ENCODE measurements around the gene RNF151.
"Not testable (repeated sequence)": the region's sequence is repeated elsewhere in the genome, so short reads cannot be mapped to it uniquely, and the experiment has no call there.

Gene RNF151

DNA sequence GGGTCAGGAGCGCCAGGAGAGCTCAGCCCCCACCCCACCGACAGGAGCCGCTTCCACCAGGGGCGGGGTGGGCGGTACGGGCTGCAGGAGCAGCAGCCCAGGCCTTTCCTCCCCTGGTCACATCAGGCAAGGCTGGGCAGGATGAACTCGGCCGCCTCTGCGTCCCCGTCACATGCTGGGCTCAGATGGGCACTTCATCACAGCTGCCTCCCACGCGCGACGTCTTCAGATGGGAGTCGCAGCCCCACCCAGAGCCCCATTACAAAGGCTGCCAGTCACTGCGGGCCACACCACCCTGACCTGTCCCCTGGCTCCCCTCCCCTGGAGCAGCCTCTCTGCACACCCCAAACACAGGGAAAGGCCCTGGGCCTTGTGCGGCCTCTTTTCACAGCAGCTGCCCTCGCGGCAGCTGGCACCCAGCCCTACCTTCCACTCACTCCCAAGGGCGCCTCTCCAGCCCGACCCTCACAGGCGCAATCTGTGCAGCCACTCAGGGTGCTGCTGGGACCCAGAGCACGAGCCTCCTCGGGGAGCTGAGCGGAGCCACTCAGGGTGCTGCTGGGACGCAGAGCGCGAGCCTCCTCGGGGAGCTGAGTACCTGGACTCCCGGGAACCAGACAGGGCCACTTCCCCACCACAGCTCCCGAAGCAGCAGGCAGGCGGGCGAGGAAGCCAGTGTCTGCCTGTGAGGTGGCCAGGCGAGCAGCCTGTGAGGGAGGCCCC is 38.3 kb downstream of the RNF151 start:
- FAIRE-seq (no peak), DNase-seq (ENCODE audit: insufficient read length, low spot score) (no peak)

DNA sequence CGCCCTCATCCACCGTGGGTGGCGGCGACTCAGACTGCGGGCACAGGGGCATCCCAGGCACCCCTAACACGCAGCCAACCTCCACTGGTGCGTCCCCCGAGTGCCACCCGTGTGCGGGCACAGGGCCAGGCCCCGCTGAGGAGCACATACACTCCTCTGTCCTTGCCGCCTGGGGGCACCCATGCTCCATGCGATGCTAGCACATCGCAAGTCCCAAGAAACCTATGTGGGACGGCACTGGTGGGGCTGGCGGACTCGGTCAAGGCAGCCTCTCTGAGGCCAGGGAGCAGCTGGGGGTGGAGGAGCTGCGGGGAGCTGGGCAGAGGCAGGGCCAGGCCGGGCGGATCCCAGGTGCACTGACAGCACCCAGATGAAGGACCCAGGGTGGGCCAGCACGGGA is 39.0 kb downstream of the RNF151 start:
- DNase-seq (ENCODE audit: insufficient read length, low spot score) (no peak), FAIRE-seq (no peak)

DNA sequence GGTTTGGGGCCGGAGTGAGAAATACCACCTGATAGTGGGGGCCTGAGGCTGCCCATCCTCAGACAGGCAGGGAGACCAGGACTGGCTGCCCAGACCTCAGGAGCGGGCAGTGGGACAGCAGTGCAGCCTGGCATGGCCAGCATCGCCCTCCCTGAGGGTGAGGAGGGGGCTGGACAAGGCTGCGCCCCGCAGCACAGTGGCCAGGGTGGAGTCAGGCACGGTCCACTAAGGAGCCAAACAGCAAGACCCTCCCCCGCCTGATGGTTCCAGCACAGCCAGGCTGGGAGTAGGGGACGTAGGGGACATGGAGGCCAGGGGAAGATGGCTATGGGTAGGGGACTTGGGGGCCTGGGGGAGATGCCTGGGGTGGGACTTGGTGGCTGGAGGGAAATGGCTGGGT is 39.7 kb downstream of the RNF151 start:
- DNase-seq (ENCODE audit: insufficient read length, low spot score), result no peak
- no peak for FAIRE-seq

DNA sequence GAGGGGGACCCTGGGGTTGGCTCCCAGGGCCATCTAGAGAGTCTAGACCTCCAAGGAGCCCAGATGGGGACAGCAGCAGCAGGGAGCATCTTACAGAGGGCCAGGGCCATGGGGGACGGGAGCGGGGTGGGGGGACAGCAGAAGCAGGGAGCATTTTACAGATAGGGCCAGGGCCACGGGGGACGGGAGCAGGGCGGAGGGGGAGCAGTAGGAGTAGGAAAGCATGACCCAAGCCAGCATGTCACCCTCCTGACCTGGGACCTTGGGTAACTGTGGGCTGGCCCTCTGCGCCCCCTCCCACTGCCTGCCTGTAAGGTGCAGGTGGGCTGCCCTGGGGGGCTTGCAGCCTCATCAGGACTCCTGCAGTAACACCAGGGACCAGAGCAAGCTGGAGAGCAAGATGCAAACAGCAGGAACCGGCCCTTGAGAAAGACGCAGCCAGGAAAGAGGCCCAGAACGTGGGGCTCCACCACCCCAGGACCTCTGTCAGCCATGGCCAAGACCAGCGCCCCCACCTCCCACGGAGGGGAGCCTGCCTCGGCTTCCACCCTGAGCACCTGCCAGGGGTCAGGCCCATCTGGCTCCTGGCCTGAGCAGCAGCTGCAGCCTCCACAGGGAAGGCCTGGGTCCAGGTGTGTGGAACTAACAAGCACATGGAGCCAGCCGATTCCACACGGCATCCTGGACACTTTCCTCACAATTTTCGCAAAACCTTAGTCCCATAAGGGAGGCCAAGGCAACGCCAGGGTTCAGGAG is 40.6 kb downstream of the RNF151 start:
- no peak for DNase-seq (ENCODE audit: insufficient read length, low spot score)
- no peak for FAIRE-seq

DNA sequence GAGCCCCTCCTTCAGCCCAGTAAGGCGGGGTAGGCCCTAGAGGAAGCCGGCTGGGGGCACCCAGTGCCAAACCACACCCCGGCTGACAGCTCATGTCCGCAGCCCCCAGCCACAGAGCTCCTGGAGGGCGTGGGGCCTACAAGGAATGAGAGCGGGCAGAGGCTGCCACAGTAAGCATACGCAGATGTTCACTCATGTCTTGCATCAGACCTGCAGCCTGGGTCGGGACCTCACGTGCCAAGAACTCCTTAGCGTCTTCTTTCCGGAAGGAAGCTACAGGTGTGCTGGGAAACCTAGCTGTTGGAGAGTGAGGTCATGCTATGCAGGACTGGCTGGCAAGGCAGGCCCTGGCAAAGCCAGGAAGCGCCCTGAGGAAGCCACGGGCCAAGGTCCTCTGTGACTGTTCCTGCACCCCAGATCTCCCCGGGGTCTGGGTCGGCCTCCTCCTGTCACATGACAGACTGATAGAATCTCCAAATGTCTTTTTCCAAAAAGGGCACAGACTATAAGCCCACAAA is 41.4 kb downstream of the RNF151 start:
- DNase-seq (ENCODE audit: insufficient read length, low spot score), result no peak
- no peak for FAIRE-seq

DNA sequence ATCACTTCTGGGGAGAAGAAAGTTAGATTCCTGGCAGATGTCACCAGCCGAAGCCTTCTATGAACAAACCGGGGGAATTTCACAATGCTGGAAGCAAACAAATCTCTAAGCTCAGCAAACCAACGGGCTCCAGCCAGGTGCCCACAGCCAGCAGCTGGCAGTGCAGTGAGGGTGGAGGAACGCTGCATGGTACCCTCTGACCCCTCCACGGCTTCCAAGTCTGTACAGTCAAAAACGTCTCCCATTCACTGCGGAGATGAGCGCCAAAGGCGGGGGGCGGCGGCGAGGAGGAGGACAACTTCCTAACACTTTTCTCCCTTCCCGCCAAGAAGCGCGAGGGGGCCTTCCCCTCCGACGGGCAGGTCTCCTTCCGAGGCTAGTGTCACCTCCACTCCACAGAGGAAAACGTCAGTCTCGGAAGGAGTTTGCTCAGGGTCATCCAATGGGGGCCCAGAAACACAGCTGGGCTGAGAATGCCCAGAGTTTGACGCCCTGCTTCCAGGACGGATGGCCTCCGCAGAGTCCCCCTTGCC is 42.0 kb downstream of the RNF151 start:
- FAIRE-seq, result peak; percentile 4

DNA sequence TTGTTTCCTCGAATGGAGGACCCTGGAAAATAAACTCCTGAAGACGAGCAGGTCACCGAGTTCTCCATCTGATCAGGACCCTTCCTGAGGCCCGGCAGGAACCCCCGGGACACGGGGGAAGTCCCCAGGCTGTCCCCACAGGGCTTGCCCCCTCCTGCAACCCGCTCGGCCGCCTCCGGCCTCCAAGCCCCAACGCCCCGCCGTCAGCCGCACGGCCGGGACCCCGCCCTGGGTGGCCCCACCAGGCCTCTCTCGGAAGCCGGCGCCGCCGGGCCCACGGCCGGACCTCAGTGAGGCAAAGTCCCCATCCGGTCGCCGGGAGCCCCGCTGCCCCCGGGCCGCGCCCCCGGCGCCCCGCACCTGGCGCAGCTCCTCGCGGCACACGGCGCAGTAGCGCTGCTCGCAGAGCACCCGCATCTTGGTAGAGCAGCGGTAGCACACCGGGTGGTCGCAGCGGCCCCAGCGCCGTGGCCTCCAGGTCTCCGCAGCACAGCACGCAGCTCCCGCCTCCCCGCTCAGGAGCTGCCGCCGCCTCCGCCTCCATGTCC is 42.6 kb downstream of the RNF151 start:
- DNase-seq (ENCODE audit: insufficient read length, low spot score), result no peak
- no peak for FAIRE-seq

More for the DNA sequence above, 42.0 kb downstream of the RNF151 start:
- DNase-seq (ENCODE audit: insufficient read length, low spot score), result no peak

DNA sequence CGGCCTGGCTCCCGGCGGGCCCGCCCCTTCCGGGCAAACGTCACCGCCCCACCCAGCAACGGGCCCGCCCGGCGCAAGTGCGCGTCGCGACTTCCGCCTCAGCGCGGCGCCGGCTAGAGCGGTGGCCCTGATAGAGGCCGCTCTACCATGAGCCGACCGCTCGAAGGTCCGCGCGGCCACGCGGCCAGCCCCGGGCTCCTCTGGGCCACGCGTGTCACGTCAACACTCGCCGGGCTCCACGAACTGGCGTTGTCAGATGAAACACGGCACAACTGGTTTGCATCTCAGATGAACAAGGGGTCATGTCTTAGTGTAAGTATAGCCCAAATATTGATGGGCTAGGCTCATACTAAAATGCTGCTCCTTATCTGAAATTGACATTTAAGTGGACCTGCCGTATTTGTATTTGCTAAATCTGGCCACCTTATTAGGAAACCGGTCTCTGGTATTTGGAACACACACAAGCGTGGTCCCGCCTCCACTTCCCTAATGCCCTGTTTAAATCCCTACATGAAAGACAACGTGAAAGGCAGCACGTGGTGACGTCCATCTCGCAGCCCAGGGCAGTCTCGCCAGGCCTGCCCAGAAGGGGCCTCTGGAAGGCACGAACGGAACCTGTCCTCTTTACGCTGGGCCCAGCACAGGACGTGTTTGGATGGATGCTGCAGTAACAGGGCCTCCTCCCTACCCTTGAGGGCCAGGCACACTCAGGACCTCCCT is 43.3 kb downstream of the RNF151 start, which contains the start of gene ZNF598:
Gene ZNF598, minus strand, starts transcription at position 31 of the 720 bp plus-strand sequence.
- FAIRE-seq (peak; percentile 88), DNase-seq (ENCODE audit: insufficient read length, low spot score) (peak; percentile 92)

DNA sequence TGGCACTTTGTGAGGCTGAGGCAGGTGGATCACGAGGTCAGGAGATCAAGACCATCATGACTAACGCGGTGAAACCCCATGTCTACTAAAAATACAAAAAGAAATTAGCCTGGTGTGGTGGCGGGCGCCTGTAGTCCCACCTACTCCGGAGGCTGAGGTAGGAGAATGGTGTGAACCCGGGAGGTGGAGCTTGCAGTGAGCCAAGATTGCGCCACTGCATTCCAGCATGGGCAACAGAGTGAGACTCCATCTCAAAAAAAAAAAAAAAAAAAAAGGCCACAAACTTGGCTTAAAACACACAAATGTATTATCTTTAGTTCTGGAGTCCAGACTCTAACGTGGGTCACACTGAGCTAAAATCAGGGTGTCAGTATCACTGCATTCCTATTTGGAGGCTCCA is 45.1 kb downstream of the RNF151 start:
- DNase-seq (ENCODE audit: insufficient read length, low spot score); FAIRE-seq: not testable (repeated sequence)

DNA sequence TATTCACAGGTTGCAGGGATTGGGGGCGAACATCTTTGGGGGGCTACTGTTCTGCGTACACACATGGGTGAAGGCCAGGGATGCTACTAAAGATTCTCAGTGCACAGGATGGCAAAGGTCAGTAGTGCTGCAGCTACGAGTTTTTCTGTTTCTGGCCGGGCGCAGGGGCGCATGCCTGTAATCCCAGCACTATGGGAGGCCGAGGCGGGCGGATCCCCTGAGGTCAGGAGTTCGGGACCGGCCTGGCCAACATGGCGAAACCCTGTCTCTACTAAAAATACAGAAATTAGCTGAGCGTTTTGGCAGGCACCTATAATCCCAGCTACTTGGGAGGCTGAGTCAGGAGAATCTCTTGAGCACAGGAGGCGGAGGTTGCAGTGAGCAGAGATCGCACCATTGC is 46.9 kb downstream of the RNF151 start:
- DNase-seq (ENCODE audit: insufficient read length, low spot score) (no peak), FAIRE-seq (no peak)

DNA sequence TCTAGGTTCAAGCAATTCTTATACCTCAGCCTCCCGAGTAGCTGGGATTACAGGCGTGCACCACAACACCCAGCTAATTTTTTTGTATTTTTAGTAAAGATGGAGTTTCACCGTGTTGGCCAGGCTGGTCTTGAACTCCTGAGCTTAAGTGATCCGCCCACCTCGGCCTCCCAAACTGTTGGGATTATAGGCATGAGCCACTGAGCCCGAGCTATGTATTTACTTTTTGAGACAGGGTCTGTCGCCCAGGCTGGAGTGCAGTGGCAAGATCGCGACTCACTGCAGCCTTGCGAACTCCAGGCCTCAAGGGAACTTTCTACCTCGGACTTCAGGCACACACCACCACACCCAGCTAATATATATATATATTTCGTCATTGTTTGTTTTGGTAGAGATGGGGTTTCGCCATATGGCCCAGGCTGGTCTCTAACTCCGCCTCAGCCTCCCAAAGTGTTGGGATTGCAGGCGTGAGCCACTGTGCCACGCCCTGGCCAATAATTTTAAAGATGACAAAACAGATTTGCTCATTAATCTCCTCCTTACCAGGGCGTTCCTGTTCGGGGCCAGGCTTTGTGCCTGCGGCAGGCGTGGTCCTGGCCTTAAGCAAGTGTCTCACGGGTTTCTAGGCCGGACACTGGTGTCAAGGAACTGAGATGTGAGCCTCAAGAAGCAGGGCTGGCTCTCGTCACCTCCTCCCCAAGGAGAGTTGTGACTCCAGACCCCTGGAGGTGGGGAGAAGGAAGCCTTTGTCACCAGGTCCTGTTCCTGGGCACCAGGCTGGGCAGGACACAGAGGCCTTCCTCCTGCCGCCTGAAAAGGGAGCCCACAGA is 48.7 kb downstream of the RNF151 start:
- FAIRE-seq, result no peak
- DNase-seq (ENCODE audit: insufficient read length, low spot score), result no peak

DNA sequence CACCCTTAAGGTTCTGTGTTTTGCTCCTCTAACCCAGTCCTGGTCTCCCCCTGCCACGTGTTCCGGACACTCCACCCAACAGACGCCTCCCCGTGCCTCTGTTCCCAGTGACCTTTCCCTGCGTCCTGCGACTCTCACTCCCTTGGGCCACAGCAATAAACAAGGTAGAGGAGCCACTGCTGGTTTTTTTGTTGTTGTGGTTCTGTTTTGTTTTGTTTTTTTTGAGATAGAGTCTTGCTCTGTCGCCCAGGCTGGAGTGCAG is 49.2 kb downstream of the RNF151 start:
- FAIRE-seq (no peak), DNase-seq (ENCODE audit: insufficient read length, low spot score) (no peak)

DNA sequence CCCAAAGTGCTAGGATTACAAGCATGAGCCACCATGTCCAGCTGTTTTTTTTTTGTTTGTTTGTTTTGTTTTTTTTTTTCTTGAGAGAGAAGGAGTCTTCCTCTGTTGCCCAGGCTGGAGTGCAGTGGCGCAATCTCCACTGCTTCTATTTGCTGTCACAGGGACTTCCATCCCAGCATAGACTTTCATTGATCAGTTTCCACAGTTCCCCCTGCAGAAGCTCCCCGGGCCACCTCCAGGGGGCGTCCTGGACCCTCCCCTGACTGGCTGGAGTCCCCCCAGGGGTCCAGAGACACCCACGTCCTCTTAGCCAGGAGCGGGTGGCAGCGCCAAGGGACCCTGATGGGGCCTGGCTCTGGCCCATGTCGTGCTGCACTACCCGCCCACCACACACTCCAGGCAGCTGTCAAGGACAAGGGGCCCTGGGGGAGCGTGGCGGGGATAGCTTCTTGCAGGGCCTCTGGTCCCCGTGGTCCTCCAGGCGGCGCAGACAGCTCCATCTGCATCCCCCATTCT is 49.8 kb downstream of the RNF151 start:
- DNase-seq (ENCODE audit: insufficient read length, low spot score), result no peak
- FAIRE-seq, result no peak

Measured in HTR-8/SVneo (cell line).